Measurements from ENCODE around the gene FGD3.

FGD3 gene

DNA sequence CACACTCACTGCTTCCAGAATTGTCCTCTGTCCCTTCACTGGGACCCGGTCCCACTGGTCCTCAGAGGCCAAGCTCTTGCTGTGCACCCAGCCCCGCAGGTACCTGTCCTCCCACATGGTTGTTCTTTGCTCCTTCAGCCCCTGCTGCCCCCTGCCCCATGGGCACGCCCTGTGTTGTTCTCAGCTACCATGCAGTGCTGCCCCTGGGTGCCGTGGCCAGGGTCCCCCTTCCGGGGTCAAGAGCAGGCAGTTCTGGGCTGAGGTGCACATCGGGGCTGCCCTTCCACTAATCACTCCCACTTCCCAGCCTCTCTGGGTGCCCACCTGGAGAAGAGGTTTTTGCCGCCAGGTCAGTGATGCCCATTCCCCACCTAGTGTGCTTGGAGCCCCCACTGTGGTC lies 79.3 kb downstream of the FGD3 start:
- no peak for DNase-seq (ENCODE audit: low read depth in 2 of 2, low spot score in 1 of 2)

DNA sequence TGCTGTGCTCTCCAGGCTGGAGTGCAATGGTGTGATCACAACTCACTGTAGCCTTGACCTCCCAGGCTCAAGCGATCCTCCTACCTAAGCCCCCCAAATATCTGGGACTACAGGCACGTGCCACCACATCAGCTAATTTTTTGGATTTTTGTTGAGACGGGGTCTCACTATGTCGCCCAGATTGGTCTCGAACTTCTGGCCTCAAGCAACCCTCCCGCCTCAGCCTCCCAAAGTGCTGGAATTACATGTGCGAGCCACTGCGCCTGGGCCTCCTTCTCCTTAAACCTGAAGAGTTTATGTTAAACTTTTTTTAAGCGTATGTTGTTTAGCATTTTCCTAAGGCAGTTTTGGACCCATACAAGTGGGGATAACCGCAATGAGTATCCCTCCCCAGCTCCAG lies 80.4 kb downstream of the FGD3 start:
- no peak for DNase-seq (ENCODE audit: low read depth in 2 of 2, low spot score in 1 of 2)

DNA sequence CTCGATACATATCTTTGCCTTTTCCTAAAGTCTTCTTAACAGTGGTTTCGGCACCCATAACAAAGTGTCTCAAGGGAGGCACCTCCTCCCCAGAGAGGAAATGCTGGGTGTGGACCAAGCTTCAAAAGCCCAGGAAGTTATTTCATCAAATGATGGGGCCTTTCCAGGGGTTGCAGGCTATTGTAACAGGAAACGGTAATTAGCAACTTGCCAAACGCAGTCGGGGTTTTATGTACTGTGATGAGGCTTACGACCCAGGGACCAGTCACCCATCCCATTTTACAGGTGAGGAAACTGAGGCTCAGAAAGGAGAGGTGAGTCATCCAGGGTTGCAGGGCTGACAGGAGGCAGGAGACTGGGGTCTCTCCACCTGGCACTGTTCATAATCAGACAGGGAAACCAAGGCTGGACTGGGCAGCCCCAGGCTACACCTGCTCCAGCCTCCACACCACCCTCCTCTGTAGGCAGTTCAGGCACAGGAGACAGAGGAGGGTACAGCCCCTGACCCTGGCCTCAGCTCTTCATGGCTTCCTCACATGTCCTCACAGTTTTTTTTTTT lies 81.2 kb downstream of the FGD3 start:
- peak; percentile 25 to 33 for DNase-seq (ENCODE audit: low read depth in 2 of 2, low spot score in 1 of 2)

DNA sequence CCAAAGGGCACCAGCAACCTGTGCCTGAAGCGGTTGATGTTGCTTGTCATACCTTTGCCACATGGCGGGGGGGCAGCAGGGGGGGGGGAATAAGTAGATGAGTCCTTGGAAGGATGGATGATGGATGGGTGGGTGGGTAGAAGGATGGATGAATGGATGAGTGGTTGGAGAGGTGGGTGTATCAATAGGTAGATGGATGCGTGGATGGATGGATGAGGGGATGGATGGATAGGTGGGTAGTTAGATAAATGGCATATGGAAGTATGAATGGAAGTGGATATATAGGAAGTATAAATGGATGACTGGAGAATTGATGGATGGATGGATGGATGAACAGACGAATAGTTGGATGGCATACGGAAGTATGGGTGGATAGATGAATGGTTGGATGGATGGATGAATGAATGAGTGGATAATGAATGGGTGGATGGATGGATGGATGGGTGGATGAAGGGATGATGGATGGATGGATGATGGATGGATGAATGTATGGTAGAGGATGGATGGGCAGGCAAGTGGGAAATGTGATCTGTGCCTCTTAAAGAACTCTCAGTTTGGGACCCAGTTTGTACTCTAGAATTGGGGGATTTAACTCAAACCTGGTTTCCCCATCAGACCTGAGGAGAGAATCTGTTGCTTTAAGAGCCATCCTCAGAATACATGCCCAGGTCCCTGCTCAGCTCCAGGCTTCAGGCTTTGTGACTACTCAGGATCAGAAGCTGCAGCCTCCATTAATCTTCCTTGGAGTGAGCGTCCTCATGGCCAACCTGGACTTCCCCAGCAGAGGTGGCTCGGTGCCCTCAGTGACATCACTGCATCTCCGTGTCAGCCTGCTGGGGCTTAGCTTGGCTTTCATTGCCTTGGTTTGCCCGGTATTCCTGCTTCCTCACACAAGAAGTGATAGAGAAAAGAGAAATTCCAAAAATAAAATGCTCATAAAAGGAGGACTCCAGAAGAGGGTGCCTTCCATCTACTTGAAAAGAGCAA lies 83.6 kb downstream of the FGD3 start:
- DNase-seq (ENCODE audit: low read depth in 2 of 2, low spot score in 1 of 2), result no peak

DNA sequence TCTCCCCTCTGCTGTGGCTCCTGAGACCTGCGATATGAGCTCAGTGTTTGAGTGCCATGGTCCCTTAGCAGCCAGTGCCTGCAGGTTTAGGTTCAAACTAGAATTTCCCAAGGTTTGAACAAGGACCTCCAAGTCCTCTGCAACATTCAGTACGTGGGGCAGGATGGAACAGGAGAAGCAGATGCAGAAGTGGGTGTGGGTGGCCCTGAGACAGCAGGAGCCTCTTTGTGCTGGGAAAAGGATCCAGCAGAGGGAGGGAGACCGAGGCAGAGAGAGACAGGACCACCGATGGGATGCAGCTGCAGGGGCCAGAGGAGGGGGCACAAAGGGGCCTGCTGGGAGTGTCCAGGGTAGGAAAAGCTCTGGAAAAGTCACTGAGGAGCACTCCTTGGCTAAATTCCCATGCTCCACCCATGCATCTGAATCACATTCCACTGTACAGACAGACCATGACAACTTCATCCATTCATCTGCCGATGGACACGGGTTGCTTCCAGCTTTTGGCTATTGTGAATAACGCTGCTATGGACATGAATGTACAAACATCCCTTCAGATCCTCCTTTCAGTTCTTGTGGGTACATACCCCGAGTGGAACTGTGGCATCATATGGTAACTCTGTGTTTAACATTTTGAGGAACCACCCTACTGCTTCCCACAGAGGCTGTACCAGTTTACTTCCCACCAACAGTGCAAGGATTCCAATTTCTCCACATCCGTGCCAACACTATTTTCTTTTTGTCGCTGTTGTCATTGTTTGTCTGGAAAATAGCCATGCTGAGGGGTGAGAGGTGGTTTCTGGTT lies 84.5 kb downstream of the FGD3 start:
- DNase-seq (ENCODE audit: low read depth in 2 of 2, low spot score in 1 of 2), result no peak

DNA sequence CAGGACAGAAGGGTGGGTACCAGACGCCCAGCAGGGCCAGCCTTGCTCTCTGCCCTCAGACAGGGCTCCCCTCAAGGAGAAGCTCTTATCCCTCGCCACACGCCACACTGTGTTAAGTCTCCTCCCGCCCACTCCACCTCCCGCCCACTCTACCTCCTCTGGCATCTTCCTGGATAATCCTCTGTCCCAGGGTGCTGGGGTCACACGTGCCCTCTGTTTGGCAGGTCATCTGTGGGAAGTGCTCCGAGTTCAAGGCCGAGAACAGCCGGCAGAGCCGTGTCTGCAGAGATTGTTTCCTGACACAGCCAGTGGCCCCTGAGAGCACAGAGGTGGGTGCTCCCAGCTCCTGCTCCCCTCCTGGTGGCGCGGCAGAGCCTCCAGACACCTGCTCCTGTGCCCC lies 85.2 kb downstream of the FGD3 start:
- DNase-seq (ENCODE audit: low read depth in 2 of 2, low spot score in 1 of 2), result no peak

DNA sequence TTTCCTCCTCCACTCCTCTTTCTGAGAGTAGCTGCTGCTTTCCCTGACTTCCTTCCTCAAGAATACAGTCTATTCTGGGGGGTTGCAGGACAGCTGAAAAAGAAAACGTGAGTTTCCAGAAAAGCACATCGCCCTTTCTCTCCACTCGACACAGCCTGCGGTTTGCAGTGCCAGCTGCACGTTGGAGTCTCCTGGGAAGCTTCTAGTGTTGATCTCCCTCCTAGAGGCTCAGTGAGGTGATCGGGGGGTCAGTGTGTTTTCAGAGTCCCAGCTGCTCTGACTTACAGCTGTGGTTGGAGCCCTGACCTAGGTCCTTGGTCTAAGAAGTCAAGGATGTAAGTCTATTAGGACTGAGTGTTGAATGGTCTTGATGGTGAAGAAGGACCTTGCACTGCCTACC lies 86.2 kb downstream of the FGD3 start:
- DNase-seq (ENCODE audit: low read depth in 2 of 2, low spot score in 1 of 2), result no peak

DNA sequence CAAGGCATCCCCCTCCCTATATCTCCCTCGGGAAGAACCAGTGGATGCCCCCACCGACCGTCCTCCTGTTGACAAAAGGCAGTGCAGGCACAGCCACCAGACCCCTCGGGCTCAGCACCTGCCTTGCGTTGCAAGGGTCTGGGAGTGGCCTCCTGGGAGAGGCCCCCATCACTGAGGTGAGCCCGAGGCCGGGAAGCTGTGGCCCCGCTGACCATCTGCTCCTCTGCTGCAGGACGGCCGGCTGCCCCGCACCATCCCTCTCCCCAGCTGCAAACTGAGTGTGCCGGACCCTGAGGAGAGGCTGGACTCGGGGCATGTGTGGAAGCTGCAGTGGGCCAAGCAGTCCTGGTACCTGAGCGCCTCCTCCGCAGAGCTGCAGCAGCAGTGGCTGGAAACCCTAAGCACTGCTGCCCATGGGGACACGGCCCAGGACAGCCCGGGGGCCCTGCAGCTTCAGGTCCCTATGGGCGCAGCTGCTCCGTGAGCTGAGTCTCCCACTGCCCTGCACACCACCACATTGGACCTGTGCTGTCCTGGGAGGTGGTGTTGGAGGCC lies 87.9 kb downstream of the FGD3 start:
- no peak for DNase-seq (ENCODE audit: low read depth in 2 of 2, low spot score in 1 of 2)

DNA sequence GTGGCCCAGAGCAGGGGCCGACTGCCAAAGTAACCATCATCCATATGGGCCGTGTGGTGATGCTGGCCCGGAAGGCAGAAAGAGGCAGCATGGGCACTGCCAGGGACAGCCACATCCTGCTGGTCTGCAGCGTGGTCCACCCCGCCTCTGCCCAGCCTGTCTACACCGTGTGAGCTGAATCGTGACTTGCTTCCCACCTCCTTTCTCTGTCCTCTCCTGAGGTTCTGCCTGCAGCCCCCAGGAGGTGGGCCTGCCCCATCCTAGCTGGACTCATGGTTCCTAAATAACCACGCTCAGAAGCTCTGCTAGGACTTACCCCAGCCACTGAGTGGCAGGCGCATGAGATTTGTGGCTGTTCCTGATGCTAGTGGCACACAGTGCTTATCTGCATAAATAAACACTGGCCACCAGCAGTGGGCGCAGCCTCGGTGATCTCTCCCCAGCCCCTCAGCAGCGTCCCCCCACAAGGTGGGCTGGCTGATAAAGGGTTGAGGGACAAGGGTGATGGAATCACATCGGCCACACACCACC lies 88.6 kb downstream of the FGD3 start:
- no peak for DNase-seq (ENCODE audit: low read depth in 2 of 2, low spot score in 1 of 2)

DNA sequence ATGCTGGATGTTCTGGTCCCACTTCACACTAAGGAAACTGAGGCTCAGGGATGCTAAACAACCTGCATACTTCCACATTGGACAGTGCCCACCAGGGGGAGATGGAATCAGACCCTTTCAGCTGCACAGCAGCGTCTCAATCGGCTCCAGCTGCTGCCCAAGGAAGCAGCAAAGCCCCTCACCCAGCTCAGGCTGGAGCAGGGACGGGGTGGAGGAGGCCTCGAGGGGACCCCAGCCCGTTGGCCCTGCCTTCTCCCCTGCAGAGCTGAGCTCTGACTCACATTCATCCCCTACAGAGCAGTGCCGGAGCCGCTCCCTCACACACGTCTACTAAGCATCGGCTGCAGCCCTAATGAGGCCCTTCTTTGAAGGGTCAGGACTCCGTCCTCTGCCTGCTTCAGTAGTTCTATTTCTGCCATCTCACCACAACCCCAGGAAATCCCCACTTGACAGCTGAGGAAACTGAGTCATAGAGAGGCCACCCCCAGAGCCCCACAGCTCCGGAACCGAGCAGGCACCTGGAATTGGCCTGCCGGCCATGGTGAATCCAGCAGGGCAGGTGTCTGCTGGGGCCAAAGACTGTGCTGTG lies 89.7 kb downstream of the FGD3 start:
- no peak for DNase-seq (ENCODE audit: low read depth in 2 of 2, low spot score in 1 of 2)

DNA sequence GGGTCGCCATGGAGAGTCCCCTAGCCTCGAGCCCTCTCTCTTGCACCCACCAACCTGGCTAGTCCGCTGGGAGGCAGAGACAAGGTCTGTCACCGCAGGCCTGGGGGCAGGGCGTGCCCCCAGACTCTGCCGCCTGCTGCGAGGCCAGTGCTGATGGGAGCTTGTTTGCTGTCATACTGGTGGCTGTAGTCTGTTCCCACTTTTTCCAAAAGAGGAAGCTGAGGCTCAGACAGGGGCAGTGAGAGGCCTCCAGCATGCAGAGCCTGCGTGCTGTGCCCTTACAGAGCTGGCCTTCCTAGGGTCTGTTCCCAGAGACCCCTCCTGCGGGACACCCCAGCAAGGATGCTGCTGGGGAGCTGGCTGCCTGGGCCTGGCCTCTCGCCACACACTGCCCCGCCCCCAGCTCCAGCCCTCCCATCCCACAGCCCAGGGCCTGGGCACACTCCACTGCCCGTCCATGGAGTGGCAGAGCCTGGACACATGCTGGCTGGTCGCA lies 90.2 kb downstream of the FGD3 start:
- DNase-seq (ENCODE audit: low read depth in 2 of 2, low spot score in 1 of 2), result no peak

DNA sequence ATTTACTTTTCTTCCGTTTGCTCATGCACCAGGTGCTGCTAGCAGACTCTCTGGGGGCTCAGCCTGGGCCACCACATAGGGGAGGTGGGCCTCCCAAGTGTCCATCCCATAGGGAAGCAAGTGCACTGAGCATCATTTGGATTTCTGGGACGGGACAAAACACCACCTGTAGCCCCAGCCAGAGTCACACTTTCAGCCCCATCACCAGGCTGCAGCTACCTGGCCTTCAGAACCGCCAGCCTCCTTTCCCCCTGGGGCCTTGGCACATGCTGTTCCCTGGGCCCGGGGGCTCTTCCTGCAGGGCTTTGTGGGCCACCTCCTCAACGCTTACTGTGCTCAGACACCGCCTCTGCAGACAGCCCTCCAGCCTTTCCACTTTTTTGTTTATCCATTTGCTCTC lies 91.6 kb downstream of the FGD3 start:
- no peak for DNase-seq (ENCODE audit: low read depth in 2 of 2, low spot score in 1 of 2)

DNA sequence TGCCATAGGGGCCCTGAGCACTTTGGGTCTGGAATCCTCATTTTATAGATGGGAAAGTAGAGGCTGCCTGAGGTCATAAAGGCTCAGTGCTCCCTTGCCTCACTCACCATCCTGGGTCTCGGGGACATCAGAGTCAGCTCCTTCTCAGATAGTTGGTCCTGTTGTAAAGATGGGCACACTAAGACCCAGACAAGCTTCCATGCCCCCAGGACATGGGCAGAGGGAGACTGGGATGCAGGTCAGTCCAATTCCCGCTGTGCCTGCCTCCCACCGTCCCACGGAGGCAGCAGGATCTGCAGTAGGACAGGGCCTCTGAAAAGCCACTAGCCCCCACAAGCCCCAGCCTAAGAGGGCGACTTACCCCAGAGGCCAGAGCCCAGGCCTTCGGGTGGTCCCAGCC lies 92.1 kb downstream of the FGD3 start:
- DNase-seq (ENCODE audit: low read depth in 2 of 2, low spot score in 1 of 2), result no peak

DNA sequence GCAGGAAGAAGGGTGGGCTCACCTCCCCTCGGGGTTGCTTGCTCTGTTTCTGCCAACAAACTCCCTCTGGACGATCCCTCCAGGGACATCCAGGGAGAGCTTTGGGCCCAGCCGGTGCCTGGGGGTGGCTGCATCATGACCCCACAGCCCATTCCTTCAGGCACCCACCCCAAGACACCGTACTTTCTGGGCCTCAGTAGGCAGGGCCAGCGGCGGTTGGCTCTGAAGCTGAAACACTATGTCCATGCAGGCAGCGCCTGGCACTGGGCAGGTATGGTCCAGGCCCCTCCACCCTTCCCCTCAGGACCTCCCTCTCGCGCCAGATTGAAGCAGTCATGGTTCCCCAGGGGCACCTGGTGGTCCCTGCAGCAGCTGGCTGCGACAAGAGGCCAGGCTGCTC lies 92.7 kb downstream of the FGD3 start:
- DNase-seq (ENCODE audit: low read depth in 2 of 2, low spot score in 1 of 2), result no peak

DNA sequence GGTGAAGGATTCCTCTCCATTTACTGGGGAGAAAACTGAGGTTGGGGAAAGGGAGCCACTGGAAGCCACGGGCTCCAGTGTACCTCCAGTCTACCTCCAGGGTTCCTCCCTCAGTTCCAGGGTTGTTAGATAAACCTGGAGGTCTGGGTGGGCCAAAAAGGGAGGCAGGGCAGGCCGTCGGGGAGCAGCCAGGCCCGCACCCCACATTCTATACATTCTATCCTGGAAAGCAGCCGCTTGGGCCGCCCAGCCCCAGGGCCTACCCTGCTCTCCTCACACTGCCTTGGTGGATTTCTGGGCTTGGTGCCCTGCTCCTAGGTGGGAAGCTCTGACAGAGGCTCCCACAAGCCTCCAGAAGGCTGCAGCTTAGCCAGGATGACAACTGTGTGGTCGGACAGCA lies 93.1 kb downstream of the FGD3 start:
- DNase-seq (ENCODE audit: low read depth in 2 of 2, low spot score in 1 of 2), result no peak

DNA sequence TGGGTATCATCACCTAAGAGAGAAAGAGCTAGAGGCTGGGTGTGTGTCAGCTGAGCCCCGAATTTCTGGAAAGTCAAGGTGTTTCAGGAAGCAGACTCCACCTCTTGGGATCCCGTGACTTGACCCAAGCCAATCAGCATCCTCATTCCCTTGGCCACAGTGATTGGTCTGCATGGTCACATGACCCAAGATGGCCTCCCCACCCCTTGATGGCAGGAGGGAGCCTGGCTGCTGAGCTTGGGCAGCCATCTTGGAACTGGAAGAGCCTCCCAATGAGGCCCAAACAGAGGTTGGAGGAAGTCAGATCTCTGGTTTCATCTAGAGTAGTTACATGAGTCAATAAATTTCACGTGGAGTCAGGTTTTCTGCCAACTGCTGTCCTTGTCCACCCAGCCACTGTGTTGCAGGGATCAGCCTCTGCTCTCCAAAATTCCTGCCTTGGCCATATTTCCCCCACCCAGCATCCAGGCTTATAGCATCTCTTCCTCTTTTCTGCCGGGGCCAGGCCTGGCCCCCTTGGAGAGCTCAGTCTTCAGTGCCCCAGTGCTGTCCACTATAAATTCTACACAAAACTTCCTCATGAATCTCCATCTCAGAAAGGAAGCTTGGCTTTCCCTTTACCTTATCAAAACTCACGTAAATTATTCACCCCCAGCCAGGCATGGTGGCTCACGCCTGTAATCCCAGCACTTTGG lies 93.9 kb downstream of the FGD3 start:
- no peak for DNase-seq (ENCODE audit: low read depth in 2 of 2, low spot score in 1 of 2)

DNA sequence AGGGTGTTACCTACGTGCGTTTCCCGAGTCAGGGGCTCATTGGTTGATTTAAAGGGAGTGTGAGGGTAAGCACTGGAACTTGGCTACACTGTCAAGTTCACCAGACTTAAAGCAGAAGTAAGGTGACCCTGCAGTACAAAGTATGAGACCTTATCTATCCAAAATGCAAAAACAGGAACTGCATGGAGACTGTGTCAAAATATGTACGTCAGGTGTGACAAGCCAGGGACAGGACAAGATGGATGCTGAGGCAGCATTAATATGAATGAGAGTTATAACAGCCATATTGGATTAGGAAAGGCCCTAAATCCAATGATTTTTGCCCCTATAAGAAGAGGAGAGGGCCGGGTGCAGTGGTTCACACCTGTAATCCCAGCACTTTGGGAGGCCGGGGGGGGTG lies 95.8 kb downstream of the FGD3 start:
- no peak for DNase-seq (ENCODE audit: low read depth in 2 of 2, low spot score in 1 of 2)

DNA sequence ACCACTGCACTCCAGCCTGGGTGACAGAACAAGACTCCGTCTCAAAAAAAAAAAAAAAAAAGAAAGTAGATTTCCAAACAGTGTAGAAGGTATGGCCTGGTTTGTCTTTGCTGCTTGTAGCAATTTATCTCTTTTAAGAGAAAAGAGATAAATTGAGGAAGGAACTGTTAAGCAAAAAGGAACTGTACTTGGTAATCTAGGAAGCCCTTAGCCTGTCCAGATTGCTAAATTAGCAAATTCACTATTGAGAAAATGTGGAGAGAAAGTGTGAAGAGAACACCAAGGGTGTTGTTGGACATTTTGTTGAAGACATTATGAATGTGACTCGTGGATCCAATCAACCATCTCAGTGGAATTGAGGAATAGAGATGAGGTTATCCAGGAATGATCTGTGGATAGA lies 98.2 kb downstream of the FGD3 start:
- no peak for DNase-seq (ENCODE audit: low read depth in 2 of 2, low spot score in 1 of 2)

DNA sequence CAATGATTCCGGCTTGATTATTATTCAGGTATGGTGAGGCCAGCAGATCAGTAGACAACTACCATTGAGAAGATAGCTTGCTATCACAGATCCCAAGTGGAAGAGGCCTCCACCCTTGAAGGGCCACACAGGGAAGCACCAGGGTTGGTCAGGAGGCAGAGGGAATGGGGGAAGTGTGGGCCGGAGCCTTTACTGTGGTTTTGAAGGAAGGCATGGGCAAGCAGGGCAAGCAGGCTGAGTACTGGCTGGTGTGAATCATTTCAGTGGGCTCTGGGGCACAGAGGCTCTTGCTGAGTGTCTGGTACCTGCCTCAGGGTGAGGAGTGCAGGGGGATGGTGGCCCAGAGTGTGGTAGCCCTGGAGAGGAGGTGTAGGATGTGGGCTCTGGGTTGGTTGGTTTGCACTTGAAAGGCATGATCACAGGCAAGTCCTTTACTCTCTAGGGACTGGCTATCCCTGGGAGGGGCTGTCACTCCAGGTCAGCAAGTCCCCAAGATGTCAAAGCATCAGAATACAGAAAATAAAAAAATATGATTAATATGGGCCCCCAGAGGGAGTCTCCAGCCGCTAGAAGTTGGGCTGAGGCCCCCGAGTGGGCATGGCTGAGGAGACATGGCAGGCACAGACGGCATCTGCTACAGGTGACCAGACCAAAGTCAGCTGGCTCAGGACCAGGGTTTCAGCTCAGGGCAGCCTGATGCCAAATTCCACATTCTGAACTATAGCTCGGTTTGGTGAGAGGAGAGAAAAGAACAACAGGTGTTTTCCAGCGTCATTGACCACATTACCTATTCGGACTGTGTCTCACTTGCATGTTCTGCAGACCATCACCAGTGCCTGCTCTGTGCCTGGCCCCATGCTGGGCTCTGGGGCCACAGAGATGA lies 101.5 kb downstream of the FGD3 start:
- DNase-seq (ENCODE audit: low read depth in 2 of 2, low spot score in 1 of 2), result no peak
